Liver (tissue), 9 donors: Measurements from ENCODE around the gene TPD52L2. TPM values are rescaled to one million over a fixed set of nuclear protein-coding genes. Genes with fewer than 3 reads are reported as not detected.

Experiments
- DNase-seq: peaks from one replicate; pipeline ENCODE4 v3.0.0-alpha.2; 2017; ENCODE audit warnings: low spot score
- H3K27ac ChIP-seq, 2 donors: one replicate each; pipeline ENCODE4 v1.7.0; 2013; ENCODE audit warnings: inconsistent platforms in 2 of 2, low read length in 2 of 2, control low read depth in 1 of 2, low read depth in 1 of 2, mild to moderate bottlenecking in 1 of 2
- H3K27me3 ChIP-seq, 4 donors: one replicate each; pipeline versions ENCODE4 v1.6.1 to v1.7.0; 2013; ENCODE audit warnings: low read length in 3 of 4, inconsistent platforms in 1 of 4, mild to moderate bottlenecking in 1 of 4, moderate library complexity in 1 of 4; ENCODE audit not compliant: control insufficient read depth in 4 of 4, insufficient read depth in 4 of 4
- H3K36me3 ChIP-seq, 4 donors: one replicate each; pipeline versions ENCODE4 v1.6.1 to v1.7.0; 2013; ENCODE audit warnings: low read length in 3 of 4, mild to moderate bottlenecking in 3 of 4, low read depth in 1 of 4, moderate library complexity in 1 of 4; ENCODE audit not compliant: control insufficient read depth in 4 of 4, insufficient read depth in 3 of 4
- H3K4me1 ChIP-seq, 4 donors: one replicate each; pipeline versions ENCODE4 v1.6.1 to v1.7.0; 2013; ENCODE audit warnings: low read length in 3 of 4, mild to moderate bottlenecking in 3 of 4, moderate library complexity in 1 of 4; ENCODE audit not compliant: control insufficient read depth in 4 of 4, insufficient read depth in 4 of 4
- H3K4me3 ChIP-seq, 3 donors: one replicate each; pipeline versions ENCODE4 v1.6.1 to v1.7.0; 2013; ENCODE audit warnings: low read length in 3 of 3, control low read depth in 1 of 3, low read depth in 1 of 3, mild to moderate bottlenecking in 1 of 3
- H3K9ac ChIP-seq, 2 donors: one replicate each; pipeline ENCODE4 v1.7.0; 2013; ENCODE audit warnings: low read length in 2 of 2, mild to moderate bottlenecking in 2 of 2, moderate library complexity in 2 of 2, control low read depth in 1 of 2, low read depth in 1 of 2
- H3K9me3 ChIP-seq, 4 donors: one replicate each; pipeline versions ENCODE4 v1.6.1 to v1.7.0; 2013; ENCODE audit warnings: low read length in 3 of 4; ENCODE audit not compliant: control insufficient read depth in 4 of 4
- CTCF ChIP-seq: fragments of 150-350 bp; IDR thresholded peaks from 2 replicates; pipeline ENCODE4 v1.5.1; 2017; ENCODE audit warnings: improper control_type of control experiment, low read depth, low read length; ENCODE audit not compliant: missing input control
- EGR1 ChIP-seq, 2 donors: IDR thresholded peaks; 2 replicates each; pipeline ENCODE4 v1.6.1; 2016 to 2018; ENCODE audit warnings: antibody characterized with exemption in 2 of 2, low read depth in 2 of 2
- FOXA1 ChIP-seq: IDR thresholded peaks from 2 replicates; pipeline ENCODE4 v1.6.1; 2016; ENCODE audit warnings: antibody characterized with exemption
- FOXA2 ChIP-seq: IDR thresholded peaks from 2 replicates; pipeline ENCODE4 v1.6.1; 2016; ENCODE audit warnings: antibody characterized with exemption
- GABPA ChIP-seq, 2 donors: IDR thresholded peaks in 1 of 2; conservative IDR thresholded peaks in 1 of 2; 2 replicates each; pipeline ENCODE4 v1.6.1; 2016; ENCODE audit warnings: antibody characterized with exemption in 2 of 2, mild to moderate bottlenecking in 1 of 2, moderate library complexity in 1 of 2
- HNF4A ChIP-seq, 2 donors: conservative IDR thresholded peaks; 2 replicates each; pipeline ENCODE4 v1.6.1; 2016; ENCODE audit warnings: antibody characterized with exemption in 2 of 2, mild to moderate bottlenecking in 2 of 2
- HNF4G ChIP-seq: IDR thresholded peaks from 2 replicates; pipeline ENCODE4 v1.6.1; 2016; ENCODE audit warnings: antibody characterized with exemption
- JUND ChIP-seq, 2 donors: IDR thresholded peaks; 2 replicates each; pipeline ENCODE4 v1.6.1; 2016; ENCODE audit warnings: antibody characterized with exemption in 2 of 2
- MAX ChIP-seq: IDR thresholded peaks from 2 replicates; pipeline ENCODE4 v1.6.1; 2016; ENCODE audit warnings: antibody characterized with exemption
- NR2F2 ChIP-seq: IDR thresholded peaks from 2 replicates; pipeline ENCODE4 v1.6.1; 2016; ENCODE audit warnings: antibody characterized with exemption
- RAD21 ChIP-seq, 2 donors: IDR thresholded peaks; 2 replicates each; pipeline ENCODE4 v1.6.1; 2016; ENCODE audit warnings: antibody characterized with exemption in 2 of 2, mild to moderate bottlenecking in 2 of 2
- REST ChIP-seq: IDR thresholded peaks from 2 replicates; pipeline ENCODE4 v1.6.1; 2016; ENCODE audit warnings: antibody characterized with exemption, mild to moderate bottlenecking
- RXRA ChIP-seq, 2 donors: IDR thresholded peaks; 2 replicates each; pipeline ENCODE4 v1.6.1; 2017 to 2018; ENCODE audit warnings: antibody characterized with exemption in 2 of 2, mild to moderate bottlenecking in 1 of 2
- SP1 ChIP-seq: IDR thresholded peaks from 2 replicates; pipeline ENCODE4 v1.6.1; 2018; ENCODE audit warnings: antibody characterized with exemption, mild to moderate bottlenecking
- TAF1 ChIP-seq: conservative IDR thresholded peaks from 2 replicates; pipeline ENCODE4 v1.6.1; 2016; ENCODE audit warnings: antibody characterized with exemption, mild to moderate bottlenecking
- YY1 ChIP-seq: IDR thresholded peaks from 2 replicates; pipeline ENCODE4 v1.6.1; 2016; ENCODE audit warnings: antibody characterized with exemption, mild to moderate bottlenecking
- ZBTB33 ChIP-seq: IDR thresholded peaks from 2 replicates; pipeline ENCODE4 v1.6.1; 2016; ENCODE audit warnings: antibody characterized with exemption
- WGBS: extraction: QIAGEN DNeasy Blood & Tissue Kit; methylation state at CpG from one replicate; pipeline ENCODE4 v1.1.7; 2013; 5-methylcytosine and 5-hydroxymethylcytosine counted together
- polyA plus RNA-seq, 2 donors: library from polyadenylated mRNA; stranded (reverse) in 1 of 2; unstranded in 1 of 2; fragments of 200-250 nt in 1 of 2; fragments of >200 nt in 1 of 2; fragmentation: Nextera tagmentation in 1 of 2; extraction: Ambion mirVana in 1 of 2; gene quantifications; one replicate each; pipeline versions ENCODE4 v1.2.1 to v1.2.3, GENCODE V29; 2013 to 2015
- total RNA-seq, 2 donors: library from RNA; depleted of rRNA; stranded (reverse); fragments of >200 nt; gene quantifications; one replicate each; pipeline ENCODE4 v1.2.3, GENCODE V29; 2014
- TF ChIP-seq, protein P1 (sequence below): IDR thresholded peaks from 2 replicates; pipeline ENCODE4 v1.6.1; 2016; ENCODE audit warnings: antibody characterized with exemption
- donor health status: healthy.
- donor health status: healthy.
- donor health status: healthy.
- donor health status: healthy.
- donor health status: healthy.

TPD52L2 gene
- total and polyA plus RNA-seq, 4 donors: 12.3 to 33.0 (median 28.2) TPM

DNA sequence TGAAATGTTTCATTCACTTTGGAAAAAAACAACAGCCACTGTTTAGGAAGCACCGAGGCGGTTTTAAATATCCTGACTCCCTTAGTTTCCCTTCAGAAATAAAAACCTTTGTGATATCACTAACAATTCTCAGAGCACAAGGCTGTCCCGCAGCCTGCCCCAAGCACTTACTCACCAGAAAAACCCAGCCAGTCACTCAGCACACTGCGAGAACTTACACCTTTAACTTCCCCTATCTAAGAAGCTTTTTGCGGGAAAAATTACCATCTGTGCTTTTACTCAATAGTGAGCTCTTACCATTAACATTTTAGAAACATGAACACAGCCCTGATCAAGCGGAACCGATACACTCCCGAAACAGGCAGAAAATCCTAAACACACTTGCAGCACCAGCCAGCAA lies 43.3 kb upstream of the TPD52L2 start:
- DNase-seq: no peak
- H3K36me3 ChIP-seq: no peaks in the 10 kb centered on the region
- no peak overlapping the region for H3K9ac ChIP-seq
- H3K4me3 ChIP-seq: no peak overlapping the region
- H3K4me1 ChIP-seq: no peaks in the 10 kb centered on the region
- no peak overlapping the region for H3K27ac ChIP-seq
- H3K9me3 ChIP-seq: no peaks in the 10 kb centered on the region
- no peak for TF ChIP-seq ZBTB33
- TF ChIP-seq HNF4G: no peak
- TF ChIP-seq RXRA (IDR thresholded peaks at IDR 0.05): no peak
- no peak for TF ChIP-seq TAF1
- TF ChIP-seq HNF4A (conservative IDR thresholded peaks at IDR 0.05): no peak
- no peaks in the 10 kb centered on the region for H3K27me3 ChIP-seq
- WGBS: 85% methylated on average over 8 of the region's 8 CpGs

DNA sequence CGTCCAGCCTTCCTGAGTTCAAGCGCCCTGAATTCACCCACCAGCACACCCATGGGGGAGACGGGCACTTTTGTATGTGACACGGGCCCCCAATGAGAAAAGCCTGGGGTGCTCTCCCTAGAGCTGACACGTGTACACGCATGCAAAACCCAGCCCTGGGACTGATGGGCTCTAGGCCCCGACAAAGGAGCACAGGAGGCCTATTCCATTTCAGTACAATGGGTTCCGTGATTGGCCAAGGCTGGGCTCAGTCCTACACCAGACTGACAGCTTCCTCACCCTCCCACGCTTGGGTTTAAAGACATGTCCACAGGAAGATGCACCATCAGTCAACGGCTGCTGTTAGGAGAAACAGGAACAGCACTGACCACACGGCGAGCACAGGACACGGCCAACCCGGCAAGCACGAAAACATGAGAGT lies 42.8 kb upstream of the TPD52L2 start:
- no peaks in the 10 kb centered on the region for H3K9me3 ChIP-seq
- no peak overlapping the region for H3K4me3 ChIP-seq
- no peak for DNase-seq
- no peak for TF ChIP-seq RXRA (IDR thresholded peaks at IDR 0.05)
- TF ChIP-seq REST: no peak
- TF ChIP-seq, protein P1, sequence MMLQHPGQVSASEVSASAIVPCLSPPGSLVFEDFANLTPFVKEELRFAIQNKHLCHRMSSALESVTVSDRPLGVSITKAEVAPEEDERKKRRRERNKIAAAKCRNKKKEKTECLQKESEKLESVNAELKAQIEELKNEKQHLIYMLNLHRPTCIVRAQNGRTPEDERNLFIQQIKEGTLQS: no peak
- no peak for TF ChIP-seq JUND (IDR thresholded peaks at IDR 0.05)
- no peak for TF ChIP-seq ZBTB33
- TF ChIP-seq EGR1 (IDR thresholded peaks at IDR 0.05; ENCODE audit: low read depth in 2 of 2): no peak
- no peak for TF ChIP-seq FOXA1
- no peak for TF ChIP-seq NR2F2
- TF ChIP-seq SP1: no peak
- no peak for TF ChIP-seq FOXA2
- no peak for TF ChIP-seq MAX
- TF ChIP-seq HNF4A (conservative IDR thresholded peaks at IDR 0.05): no peak
- no peak for TF ChIP-seq TAF1
- TF ChIP-seq HNF4G: no peak
- no peak for TF ChIP-seq CTCF
- TF ChIP-seq RAD21 (IDR thresholded peaks at IDR 0.05): no peak
- TF ChIP-seq GABPA (IDR thresholded peaks at IDR 0.05 in 1 of 2, conservative IDR thresholded peaks at IDR 0.05 in 1 of 2): no peak
- no peak for TF ChIP-seq YY1
- H3K27me3 ChIP-seq: no peaks in the 10 kb centered on the region
- H3K27ac ChIP-seq: no peak overlapping the region
- no peaks in the 10 kb centered on the region for H3K4me1 ChIP-seq
- no peak overlapping the region for H3K9ac ChIP-seq
- no peaks in the 10 kb centered on the region for H3K36me3 ChIP-seq
- 75% methylated on average over 15 of the region's 15 CpGs for WGBS
